ENCODE results near the gene GINS1. TPM values are rescaled to one million over a fixed set of nuclear protein-coding genes. Genes with fewer than 3 reads are reported as not detected.

Gene GINS1
- total and polyA plus RNA-seq, 2 of the 13 experiments (the other 11 are each of a cell fraction or from before 2014, with no cell fraction given) = 14.6 to 59.9 TPM

- TF ChIP-seq ZNF574 (CRISPR knock-in tag; IDR thresholded peaks at IDR 0.05) (peak; percentile 75), SKI (IDR thresholded peaks at IDR 0.05; ENCODE audit: partially characterized antibody) (peak; percentile 36), MNT (IDR thresholded peaks at IDR 0.05) (no peak), IKZF5 (CRISPR knock-in tag; IDR thresholded peaks at IDR 0.05) (peak; percentile 95), ZBTB7B (CRISPR knock-in tag; IDR thresholded peaks at IDR 0.05) (peak; percentile 93), ZNF430 (CRISPR knock-in tag; IDR thresholded peaks at IDR 0.05) (peak; percentile 75), PHF21A (CRISPR knock-in tag; IDR thresholded peaks at IDR 0.05) (peak; percentile 65; the same call in 1 of the 2 replicates), GTF3A (CRISPR knock-in tag; conservative IDR thresholded peaks at IDR 0.05) (peak; percentile 22; the same call in 1 of the 2 replicates), E2F5 (CRISPR knock-in tag; conservative IDR thresholded peaks at IDR 0.05) (peak; percentile 87), ZNF446 (CRISPR knock-in tag; IDR thresholded peaks at IDR 0.05) (peak; percentile 73), RFXANK (CRISPR knock-in tag; IDR thresholded peaks at IDR 0.05) (peak; percentile 63; the same call in 1 of the 2 replicates), YEATS4 (CRISPR knock-in tag; IDR thresholded peaks at IDR 0.05; ENCODE audit: borderline replicate concordance) (peak; percentile 69), ZNF691 (CRISPR knock-in tag; IDR thresholded peaks at IDR 0.05; ENCODE audit: borderline replicate concordance, low read depth) (peak; percentile 99), EED (CRISPR knock-in tag; IDR thresholded peaks at IDR 0.05) (0 out of 2 replicates have a peak, but pooled peaks have one; percentile 19), E2F1 (CRISPR knock-in tag; IDR thresholded peaks at IDR 0.05) (peak; percentile 87), TOPORS (CRISPR knock-in tag; IDR thresholded peaks at IDR 0.05) (0 out of 2 replicates have a peak, but pooled peaks have one; percentile 21), NCOA2 (CRISPR knock-in tag; IDR thresholded peaks at IDR 0.05) (peak; percentile 68), SRY (CRISPR knock-in tag; IDR thresholded peaks at IDR 0.05) (no peak; the same call in none of the 2 replicates)
Measured at GRCh38 chr20:25390538-25391528, 16.6 kb upstream of the GINS1 start, which contains the start of gene ABHD12 (continued).

All from HepG2 (cell line).